Measurements from ENCODE around the gene CHPF2.

- TF ChIP-seq CTCF (IDR thresholded peaks at IDR 0.05) (no peak), POLR2A (IDR thresholded peaks at IDR 0.05) (no peak)
Measured at GRCh38 chr7:151195616-151196450, 36.5 kb upstream of the CHPF2 start.
